Measurements from ENCODE around the gene PDZK1IP1.

PDZK1IP1 gene

DNA sequence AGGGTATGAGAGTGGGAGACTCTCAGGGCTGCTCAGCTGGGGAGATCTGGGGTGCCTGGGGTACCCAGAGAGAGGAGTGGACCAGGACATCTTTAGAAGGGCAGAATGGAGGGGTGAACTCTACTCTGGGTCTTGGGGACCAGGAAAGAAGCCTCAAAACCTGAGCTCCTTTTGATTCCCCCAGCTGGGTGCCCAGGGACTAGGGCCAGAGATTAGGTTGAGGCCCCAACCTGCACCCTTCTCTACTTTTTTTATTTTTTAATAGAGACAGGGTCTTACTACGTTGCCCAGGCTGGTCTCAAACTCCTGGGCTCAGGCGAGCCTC is 1.9 kb downstream of the PDZK1IP1 start:
- DNase-seq (ENCODE audit: low read depth): no peak
- no peak for TF ChIP-seq CTCF (conservative IDR thresholded peaks at IDR 0.05; ENCODE audit: low read length)
- H3K4me3 ChIP-seq (ENCODE audit: low read length): no peak overlapping the region

DNA sequence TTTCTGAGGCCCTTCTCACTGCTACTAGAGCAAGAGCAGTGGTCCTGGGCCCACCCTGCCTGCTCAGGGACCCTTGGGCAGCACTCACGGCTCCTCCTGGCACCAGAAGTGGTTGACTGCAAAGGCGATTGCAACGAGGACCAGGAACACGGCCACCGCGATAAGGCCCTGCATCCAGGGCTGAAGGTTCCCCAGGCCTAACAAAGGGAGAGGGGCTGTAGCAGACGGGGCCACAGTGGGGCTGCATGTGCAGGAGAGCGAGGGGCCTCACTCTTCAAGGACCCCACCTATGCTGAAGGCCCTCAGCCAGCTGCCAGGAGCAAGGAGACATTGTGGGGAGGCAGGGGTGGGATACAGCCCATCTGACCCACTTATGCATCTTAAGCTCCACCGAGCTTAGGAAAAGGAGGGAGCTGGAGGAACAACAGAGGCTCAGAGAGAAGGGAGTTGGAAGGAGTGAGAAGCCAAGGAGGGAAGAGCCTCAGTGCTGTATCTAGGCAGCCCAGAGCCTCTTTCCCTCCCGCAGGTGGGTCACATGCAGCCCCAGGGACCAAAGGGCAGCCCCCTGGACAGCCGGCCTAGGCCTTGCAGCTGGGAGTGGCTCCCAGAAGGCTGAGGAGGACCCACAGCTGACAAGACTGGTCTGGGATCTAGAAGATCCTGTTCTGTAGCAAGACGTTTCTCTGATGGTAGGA is 2.5 kb downstream of the PDZK1IP1 start:
- no peak for DNase-seq (ENCODE audit: low read depth)
- no peak for TF ChIP-seq CTCF (conservative IDR thresholded peaks at IDR 0.05; ENCODE audit: low read length)
- no peak overlapping the region for H3K4me3 ChIP-seq (ENCODE audit: low read length)

- no peak for TF ChIP-seq CTCF (conservative IDR thresholded peaks at IDR 0.05; ENCODE audit: low read length)
- H3K4me3 ChIP-seq (ENCODE audit: low read length): no peak overlapping the region
- no peak for DNase-seq (ENCODE audit: low read depth)
Observed at GRCh38 chr1:47186267-47187185, 3.3 kb downstream of the PDZK1IP1 start.

DNA sequence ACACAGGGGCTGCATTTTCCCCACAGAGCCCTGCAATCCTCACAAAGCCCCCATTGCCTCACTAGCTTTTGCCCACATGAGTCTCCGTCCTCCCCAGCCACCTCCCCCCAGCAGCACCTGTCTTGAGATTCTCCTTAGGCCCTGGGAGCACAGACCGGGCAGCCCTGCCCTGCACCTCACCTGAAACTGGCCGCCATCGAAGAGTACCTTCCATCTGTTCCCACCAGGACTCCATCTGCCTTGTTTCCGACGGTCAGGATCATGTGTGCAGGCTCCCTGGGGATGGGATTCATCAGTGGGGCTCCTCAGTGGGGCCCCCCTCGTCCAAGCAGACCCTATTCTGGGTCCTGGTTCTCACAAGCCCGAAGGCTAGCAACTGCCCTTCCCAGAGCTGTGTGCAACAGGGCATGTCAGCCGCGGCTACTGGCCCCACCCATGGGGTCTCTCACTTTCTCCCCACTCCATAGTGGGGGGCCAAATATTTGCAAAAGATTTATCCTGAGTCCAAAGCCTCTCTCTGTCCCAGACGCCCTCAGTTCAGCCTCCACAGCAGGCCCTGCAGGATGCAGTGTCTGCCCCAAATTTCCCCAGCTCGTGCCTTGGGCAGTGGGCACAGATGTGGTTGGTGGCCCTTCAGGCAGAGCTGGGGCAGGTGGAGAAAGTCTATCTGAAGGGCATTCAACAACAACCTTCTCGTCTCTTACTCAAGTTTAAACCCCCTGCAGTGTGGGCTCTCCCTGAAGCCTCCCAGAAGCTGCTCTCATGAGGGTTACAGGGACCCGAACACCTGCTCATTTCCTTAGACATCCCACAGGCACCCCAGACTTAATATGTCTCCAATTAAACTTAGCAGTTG is 4.8 kb downstream of the PDZK1IP1 start:
- H3K4me3 ChIP-seq (ENCODE audit: low read length): no peak overlapping the region
- no peak for TF ChIP-seq CTCF (conservative IDR thresholded peaks at IDR 0.05; ENCODE audit: low read length)
- DNase-seq (ENCODE audit: low read depth): no peak

GRCh38 chr1:47184090-47184821 is 5.6 kb downstream of the PDZK1IP1 start:
- no peak for DNase-seq (ENCODE audit: low read depth)
- no peak for TF ChIP-seq CTCF (conservative IDR thresholded peaks at IDR 0.05; ENCODE audit: low read length)
- no peak overlapping the region for H3K4me3 ChIP-seq (ENCODE audit: low read length)

GRCh38 chr1:47183308-47184089 is 6.3 kb downstream of the PDZK1IP1 start:
- H3K4me3 ChIP-seq (ENCODE audit: low read length): no peak overlapping the region
- no peak for TF ChIP-seq CTCF (conservative IDR thresholded peaks at IDR 0.05; ENCODE audit: low read length)
- DNase-seq (ENCODE audit: low read depth): no peak

All from AG10803 (cell line).